ENCODE measurements around the gene TMEFF2. TPM values are rescaled to one million over a fixed set of nuclear protein-coding genes. Genes with fewer than 3 reads are reported as not detected.

Gene TMEFF2
- polyA plus RNA-seq, 2 donors, result 0.02 to 0.08 TPM

- H3K9me3 ChIP-seq (ENCODE audit: control insufficient read depth in 2 of 2, insufficient read depth in 1 of 2, low read depth in 1 of 2, low read length in 1 of 2), result no peaks in the 10 kb centered on the region
- H3K4me1 ChIP-seq (ENCODE audit: control insufficient read depth in 2 of 2, insufficient read depth in 2 of 2, low read length in 1 of 2), result no peaks in the 10 kb centered on the region
- no peaks in the 10 kb centered on the region for H3K27me3 ChIP-seq (ENCODE audit: control insufficient read depth in 1 of 2, insufficient read depth in 2 of 2, low read length in 2 of 2)
- no peak overlapping the region for H3K4me3 ChIP-seq (ENCODE audit: low read depth in 1 of 2, low read length in 2 of 2)
- no peak overlapping the region for H3K27ac ChIP-seq (ENCODE audit: low read depth in 2 of 2, low read length in 1 of 2)
- 69 to 79% methylated on average over 4 of the region's 4 CpGs for WGBS, 2 donors
- no peaks in the 10 kb centered on the region for H3K36me3 ChIP-seq (ENCODE audit: control insufficient read depth in 2 of 2, insufficient read depth in 2 of 2, low read length in 1 of 2)
These were observed 195.5 kb downstream of the TMEFF2 start for GRCh38 chr2:191999101-191999841.

- WGBS, 2 donors, result 52 to 60% methylated on average over 2 of the region's 2 CpGs
- Histone ChIP-seq H3K4me1 (ENCODE audit: control insufficient read depth in 2 of 2, insufficient read depth in 2 of 2, low read length in 1 of 2) (no peaks in the 10 kb centered on the region), H3K4me3 (ENCODE audit: low read depth in 1 of 2, low read length in 2 of 2) (no peak overlapping the region), H3K27me3 (ENCODE audit: control insufficient read depth in 1 of 2, insufficient read depth in 2 of 2, low read length in 2 of 2) (no peaks in the 10 kb centered on the region), H3K27ac (ENCODE audit: low read depth in 2 of 2, low read length in 1 of 2) (no peak overlapping the region), H3K9me3 (ENCODE audit: control insufficient read depth in 2 of 2, insufficient read depth in 1 of 2, low read depth in 1 of 2, low read length in 1 of 2) (no peaks in the 10 kb centered on the region), H3K36me3 (ENCODE audit: control insufficient read depth in 2 of 2, insufficient read depth in 2 of 2, low read length in 1 of 2) (no peaks in the 10 kb centered on the region)
These were observed 199.4 kb downstream of the TMEFF2 start for GRCh38 chr2:191995285-191995684.

GRCh38 chr2:191994749-191995148 is 200.0 kb downstream of the TMEFF2 start:
- Histone ChIP-seq H3K4me1 (ENCODE audit: control insufficient read depth in 2 of 2, insufficient read depth in 2 of 2, low read length in 1 of 2) (no peaks in the 10 kb centered on the region), H3K27me3 (ENCODE audit: control insufficient read depth in 1 of 2, insufficient read depth in 2 of 2, low read length in 2 of 2) (no peaks in the 10 kb centered on the region), H3K4me3 (ENCODE audit: low read depth in 1 of 2, low read length in 2 of 2) (no peak overlapping the region), H3K9me3 (ENCODE audit: control insufficient read depth in 2 of 2, insufficient read depth in 1 of 2, low read depth in 1 of 2, low read length in 1 of 2) (no peaks in the 10 kb centered on the region), H3K36me3 (ENCODE audit: control insufficient read depth in 2 of 2, insufficient read depth in 2 of 2, low read length in 1 of 2) (no peaks in the 10 kb centered on the region), H3K27ac (ENCODE audit: low read depth in 2 of 2, low read length in 1 of 2) (no peak overlapping the region)
- WGBS, 2 donors, result 69 to 75% methylated on average over 2 of the region's 2 CpGs

GRCh38 chr2:191991442-191991841 is 203.3 kb downstream of the TMEFF2 start:
- no peaks in the 10 kb centered on the region for H3K4me1 ChIP-seq (ENCODE audit: control insufficient read depth in 2 of 2, insufficient read depth in 2 of 2, low read length in 1 of 2)
- no peak overlapping the region for H3K27ac ChIP-seq (ENCODE audit: low read depth in 2 of 2, low read length in 1 of 2)
- H3K27me3 ChIP-seq (ENCODE audit: control insufficient read depth in 1 of 2, insufficient read depth in 2 of 2, low read length in 2 of 2), result no peaks in the 10 kb centered on the region
- no peaks in the 10 kb centered on the region for H3K36me3 ChIP-seq (ENCODE audit: control insufficient read depth in 2 of 2, insufficient read depth in 2 of 2, low read length in 1 of 2)
- no peaks in the 10 kb centered on the region for H3K9me3 ChIP-seq (ENCODE audit: control insufficient read depth in 2 of 2, insufficient read depth in 1 of 2, low read depth in 1 of 2, low read length in 1 of 2)
- WGBS, 2 donors, result 75 to 87% methylated on average over 5 of the region's 5 CpGs
- H3K4me3 ChIP-seq (ENCODE audit: low read depth in 1 of 2, low read length in 2 of 2), result no peak overlapping the region

- Histone ChIP-seq H3K4me1 (ENCODE audit: control insufficient read depth in 2 of 2, insufficient read depth in 2 of 2, low read length in 1 of 2) (no peaks in the 10 kb centered on the region), H3K36me3 (ENCODE audit: control insufficient read depth in 2 of 2, insufficient read depth in 2 of 2, low read length in 1 of 2) (no peaks in the 10 kb centered on the region), H3K4me3 (ENCODE audit: low read depth in 1 of 2, low read length in 2 of 2) (no peak overlapping the region), H3K9me3 (ENCODE audit: control insufficient read depth in 2 of 2, insufficient read depth in 1 of 2, low read depth in 1 of 2, low read length in 1 of 2) (no peaks in the 10 kb centered on the region), H3K27me3 (ENCODE audit: control insufficient read depth in 1 of 2, insufficient read depth in 2 of 2, low read length in 2 of 2) (no peaks in the 10 kb centered on the region), H3K27ac (ENCODE audit: low read depth in 2 of 2, low read length in 1 of 2) (no peak overlapping the region)
- 68 to 70% methylated on average over 2 of the region's 2 CpGs for WGBS, 2 donors
These were observed 209.0 kb downstream of the TMEFF2 start for GRCh38 chr2:191985740-191986139.

GRCh38 chr2:191983591-191983990 is 211.1 kb downstream of the TMEFF2 start:
- Histone ChIP-seq H3K27me3 (ENCODE audit: control insufficient read depth in 1 of 2, insufficient read depth in 2 of 2, low read length in 2 of 2) (no peaks in the 10 kb centered on the region), H3K36me3 (ENCODE audit: control insufficient read depth in 2 of 2, insufficient read depth in 2 of 2, low read length in 1 of 2) (no peaks in the 10 kb centered on the region), H3K27ac (ENCODE audit: low read depth in 2 of 2, low read length in 1 of 2) (no peak overlapping the region), H3K9me3 (ENCODE audit: control insufficient read depth in 2 of 2, insufficient read depth in 1 of 2, low read depth in 1 of 2, low read length in 1 of 2) (no peaks in the 10 kb centered on the region), H3K4me1 (ENCODE audit: control insufficient read depth in 2 of 2, insufficient read depth in 2 of 2, low read length in 1 of 2) (no peaks in the 10 kb centered on the region), H3K4me3 (ENCODE audit: low read depth in 1 of 2, low read length in 2 of 2) (no peak overlapping the region)
- WGBS, 2 donors, result 43 to 54% methylated on average over 1 of the region's 1 CpG

- no peak overlapping the region for H3K4me3 ChIP-seq (ENCODE audit: low read depth in 1 of 2, low read length in 2 of 2)
- no peaks in the 10 kb centered on the region for H3K27me3 ChIP-seq (ENCODE audit: control insufficient read depth in 1 of 2, insufficient read depth in 2 of 2, low read length in 2 of 2)
- H3K27ac ChIP-seq (ENCODE audit: low read depth in 2 of 2, low read length in 1 of 2), result no peak overlapping the region
- no peaks in the 10 kb centered on the region for H3K4me1 ChIP-seq (ENCODE audit: control insufficient read depth in 2 of 2, insufficient read depth in 2 of 2, low read length in 1 of 2)
- no peaks in the 10 kb centered on the region for H3K9me3 ChIP-seq (ENCODE audit: control insufficient read depth in 2 of 2, insufficient read depth in 1 of 2, low read depth in 1 of 2, low read length in 1 of 2)
- H3K36me3 ChIP-seq (ENCODE audit: control insufficient read depth in 2 of 2, insufficient read depth in 2 of 2, low read length in 1 of 2), result no peaks in the 10 kb centered on the region
These were observed 211.5 kb downstream of the TMEFF2 start for GRCh38 chr2:191983186-191983585.

GRCh38 chr2:191981706-191982105 is 213.0 kb downstream of the TMEFF2 start:
- Histone ChIP-seq H3K36me3 (ENCODE audit: control insufficient read depth in 2 of 2, insufficient read depth in 2 of 2, low read length in 1 of 2) (no peaks in the 10 kb centered on the region), H3K4me3 (ENCODE audit: low read depth in 1 of 2, low read length in 2 of 2) (no peak overlapping the region), H3K4me1 (ENCODE audit: control insufficient read depth in 2 of 2, insufficient read depth in 2 of 2, low read length in 1 of 2) (no peaks in the 10 kb centered on the region), H3K27me3 (ENCODE audit: control insufficient read depth in 1 of 2, insufficient read depth in 2 of 2, low read length in 2 of 2) (no peaks in the 10 kb centered on the region), H3K27ac (ENCODE audit: low read depth in 2 of 2, low read length in 1 of 2) (no peak overlapping the region), H3K9me3 (ENCODE audit: control insufficient read depth in 2 of 2, insufficient read depth in 1 of 2, low read depth in 1 of 2, low read length in 1 of 2) (no peaks in the 10 kb centered on the region)
- WGBS, 2 donors, result 86 to 92% methylated on average over 5 of the region's 5 CpGs

GRCh38 chr2:191980483-191980882 is 214.2 kb downstream of the TMEFF2 start:
- Histone ChIP-seq H3K27ac (ENCODE audit: low read depth in 2 of 2, low read length in 1 of 2) (no peak overlapping the region), H3K4me3 (ENCODE audit: low read depth in 1 of 2, low read length in 2 of 2) (no peak overlapping the region), H3K27me3 (ENCODE audit: control insufficient read depth in 1 of 2, insufficient read depth in 2 of 2, low read length in 2 of 2) (no peaks in the 10 kb centered on the region), H3K4me1 (ENCODE audit: control insufficient read depth in 2 of 2, insufficient read depth in 2 of 2, low read length in 1 of 2) (no peaks in the 10 kb centered on the region), H3K36me3 (ENCODE audit: control insufficient read depth in 2 of 2, insufficient read depth in 2 of 2, low read length in 1 of 2) (no peaks in the 10 kb centered on the region), H3K9me3 (ENCODE audit: control insufficient read depth in 2 of 2, insufficient read depth in 1 of 2, low read depth in 1 of 2, low read length in 1 of 2) (no peaks in the 10 kb centered on the region)
- WGBS, 2 donors, result 72 to 83% methylated on average over 3 of the region's 3 CpGs

- Histone ChIP-seq H3K27me3 (ENCODE audit: control insufficient read depth in 1 of 2, insufficient read depth in 2 of 2, low read length in 2 of 2) (no peaks in the 10 kb centered on the region), H3K4me1 (ENCODE audit: control insufficient read depth in 2 of 2, insufficient read depth in 2 of 2, low read length in 1 of 2) (no peaks in the 10 kb centered on the region), H3K4me3 (ENCODE audit: low read depth in 1 of 2, low read length in 2 of 2) (no peak overlapping the region), H3K9me3 (ENCODE audit: control insufficient read depth in 2 of 2, insufficient read depth in 1 of 2, low read depth in 1 of 2, low read length in 1 of 2) (no peaks in the 10 kb centered on the region), H3K36me3 (ENCODE audit: control insufficient read depth in 2 of 2, insufficient read depth in 2 of 2, low read length in 1 of 2) (no peaks in the 10 kb centered on the region), H3K27ac (ENCODE audit: low read depth in 2 of 2, low read length in 1 of 2) (no peak overlapping the region)
- WGBS, 2 donors, result 41 to 44% methylated on average over 2 of the region's 2 CpGs
These were observed 215.5 kb downstream of the TMEFF2 start for GRCh38 chr2:191979221-191979730.
